WI38 (cell line): Measurements from ENCODE around the gene AJM1.

ENCODE experiments used
- H3K4me3 ChIP-seq: 2 replicates; pipeline ENCODE4 v1.5.1; 2011; ENCODE audit warnings: low read depth, mild to moderate bottlenecking, control low read depth, low read length
- CTCF ChIP-seq: IDR thresholded peaks from 2 replicates; pipeline ENCODE4 v1.5.1; 2012; ENCODE audit warnings: low read depth, mild to moderate bottlenecking, control low read depth, low read length

AJM1 gene

GRCh38 chr9:136805207-136805740, 37.0 kb upstream of the AJM1 start:
- TF ChIP-seq CTCF = no peak
- no peak overlapping the region for H3K4me3 ChIP-seq

- H3K4me3 ChIP-seq = no peak overlapping the region
Observed at GRCh38 chr9:136806067-136806466, 36.2 kb upstream of the AJM1 start.

GRCh38 chr9:136806631-136807201, 35.6 kb upstream of the AJM1 start:
- TF ChIP-seq CTCF = no peak
- peak overlapping the region; percentile 85 for H3K4me3 ChIP-seq

More at GRCh38 chr9:136806067-136806466, 36.2 kb upstream of the AJM1 start:
- TF ChIP-seq CTCF = no peak

GRCh38 chr9:136807281-136808074, 34.8 kb upstream of the AJM1 start, which contains the start of gene RABL6:
RABL6 (plus strand) TSS chr9:136807948; CDS start chr9:136808197, 249 bp downstream.
- H3K4me3 ChIP-seq = peak within 1 kb of the TSS; percentile 85
- TF ChIP-seq CTCF = no peak

- TF ChIP-seq CTCF = no peak
- H3K4me3 ChIP-seq = peak overlapping the region; percentile 85
Observed at GRCh38 chr9:136808075-136808805, 34.0 kb upstream of the AJM1 start.

GRCh38 chr9:136808806-136809158, 33.5 kb upstream of the AJM1 start:
- peak overlapping the region; percentile 85 for H3K4me3 ChIP-seq
- TF ChIP-seq CTCF = no peak
